Mesenchymal stem cell (in vitro differentiated cells and primary cell): ENCODE measurements around the gene CNOT3.
A peak's percentile ranks its signal among the peaks of the same experiment; 100 is the strongest.

Experiments
- DNase-seq: peaks from one replicate; pipeline ENCODE4 v3.0.0-alpha.2; 2013
- H2AFZ ChIP-seq: one replicate; pipeline ENCODE4 v1.6.1; 2013; ENCODE audit warnings: low read depth, mild to moderate bottlenecking, control low read depth, inconsistent platforms, low read length, moderate library complexity
- H2AK5ac ChIP-seq: 2 replicates; pipeline ENCODE4 v1.6.1; 2013; ENCODE audit warnings: low read length, moderate library complexity, mild to moderate bottlenecking, inconsistent platforms; ENCODE audit not compliant: severe bottlenecking
- H2BK120ac ChIP-seq: one replicate; pipeline ENCODE4 v1.6.1; 2013; ENCODE audit warnings: low read depth, mild to moderate bottlenecking, inconsistent platforms, low read length, moderate library complexity
- H2BK12ac ChIP-seq, 2 experiments: one replicate each; pipeline ENCODE4 v1.6.1; 2013; ENCODE audit warnings: inconsistent platforms in 2 of 2, low read length in 2 of 2, mild to moderate bottlenecking in 2 of 2, moderate library complexity in 2 of 2, control low read depth in 1 of 2
- H2BK15ac ChIP-seq: one replicate; pipeline ENCODE4 v1.6.1; 2013; ENCODE audit warnings: mild to moderate bottlenecking, low read depth, inconsistent platforms; ENCODE audit not compliant: poor library complexity, severe bottlenecking
- H2BK5ac ChIP-seq: 2 replicates; pipeline ENCODE4 v1.6.1; 2013; ENCODE audit warnings: low read depth, mild to moderate bottlenecking, low read length, control low read depth, inconsistent platforms; ENCODE audit not compliant: poor library complexity, severe bottlenecking
- H3K14ac ChIP-seq, 2 experiments: one replicate each; pipeline ENCODE4 v1.6.1; 2013; ENCODE audit warnings: inconsistent platforms in 2 of 2, low read length in 2 of 2, control low read depth in 1 of 2, mild to moderate bottlenecking in 1 of 2, moderate library complexity in 1 of 2
- H3K18ac ChIP-seq, 2 experiments: one replicate each; pipeline ENCODE4 v1.6.1; 2013; ENCODE audit warnings: inconsistent platforms in 2 of 2, low read length in 2 of 2, control low read depth in 1 of 2, low read depth in 1 of 2, mild to moderate bottlenecking in 1 of 2
- H3K23ac ChIP-seq, 2 experiments: one replicate each; pipeline ENCODE4 v1.6.1; 2013; ENCODE audit warnings: inconsistent platforms in 2 of 2, low read length in 2 of 2, mild to moderate bottlenecking in 2 of 2, moderate library complexity in 2 of 2, control low read depth in 1 of 2
- H3K27ac ChIP-seq: 2 replicates; pipeline ENCODE4 v1.5.1; 2013; ENCODE audit warnings: mild to moderate bottlenecking, moderate library complexity, low read length, control low read depth, inconsistent platforms; ENCODE audit not compliant: poor library complexity, severe bottlenecking
- H3K27me3 ChIP-seq, 2 experiments: 2 replicates each; pipeline versions ENCODE4 v1.6.1 to v1.7.0; 2013; ENCODE audit warnings: low read length in 2 of 2, mild to moderate bottlenecking in 2 of 2, moderate library complexity in 2 of 2, control low read depth in 1 of 2, inconsistent platforms in 1 of 2; ENCODE audit not compliant: control insufficient read depth in 1 of 2, insufficient read depth in 1 of 2
- H3K36me3 ChIP-seq, 2 experiments: 2 replicates each; pipeline versions ENCODE4 v1.6.1 to v1.7.0; 2013; ENCODE audit warnings: low read length in 2 of 2, control low read depth in 1 of 2, inconsistent platforms in 1 of 2, low read depth in 1 of 2, mild to moderate bottlenecking in 1 of 2; ENCODE audit not compliant: insufficient read depth in 2 of 2, control insufficient read depth in 1 of 2
- H3K4ac ChIP-seq, 2 experiments: one replicate each; pipeline ENCODE4 v1.6.1; 2013; ENCODE audit warnings: inconsistent platforms in 2 of 2, low read length in 2 of 2, mild to moderate bottlenecking in 2 of 2, moderate library complexity in 2 of 2, control low read depth in 1 of 2, low read depth in 1 of 2
- H3K4me1 ChIP-seq: 2 replicates; pipeline ENCODE4 v1.6.1; 2013; ENCODE audit warnings: low read depth, low read length, control low read depth; ENCODE audit not compliant: control insufficient read depth, insufficient read depth
- H3K4me2 ChIP-seq: 2 replicates; pipeline ENCODE4 v1.6.1; 2013; ENCODE audit warnings: low read length, mild to moderate bottlenecking, inconsistent platforms; ENCODE audit not compliant: poor library complexity, severe bottlenecking
- H3K4me3 ChIP-seq, 2 experiments: 2 replicates each; pipeline versions ENCODE4 v1.5.1 to v1.7.0; 2013; ENCODE audit warnings: low read length in 2 of 2, mild to moderate bottlenecking in 2 of 2, control low read depth in 1 of 2, low read depth in 1 of 2; ENCODE audit not compliant: insufficient read depth in 1 of 2
- H3K79me1 ChIP-seq: replicated peaks from 2 replicates; pipeline ENCODE4 v1.6.1; 2013; ENCODE audit warnings: mild to moderate bottlenecking, control low read depth, low read length, inconsistent platforms; ENCODE audit not compliant: poor library complexity, severe bottlenecking
- H3K9ac ChIP-seq: 2 replicates; pipeline ENCODE4 v1.7.0; 2013; ENCODE audit warnings: mild to moderate bottlenecking, low read length, moderate library complexity
- H3K9me3 ChIP-seq: 2 replicates; pipeline ENCODE4 v1.7.0; 2013; ENCODE audit warnings: mild to moderate bottlenecking, low read length; ENCODE audit not compliant: control insufficient read depth
- H4K8ac ChIP-seq: one replicate; pipeline ENCODE4 v1.6.1; 2013; ENCODE audit warnings: inconsistent platforms, mild to moderate bottlenecking, low read length, moderate library complexity
- H4K91ac ChIP-seq: one replicate; pipeline ENCODE4 v1.6.1; 2013; ENCODE audit warnings: mild to moderate bottlenecking, low read length, inconsistent platforms
- WGBS: methylation state at CpG from one replicate; pipeline ENCODE4 v1.1.7; 2013; ENCODE audit warnings: mixed read lengths; 5-methylcytosine and 5-hydroxymethylcytosine counted together

Gene CNOT3

GRCh38 chr19:54138489-54139256, 1.1 kb downstream of the CNOT3 start:
- Histone ChIP-seq H4K91ac (no peak overlapping the region), H3K9ac (peak overlapping the region; percentile 95), H3K36me3 (peaks cover 33% of the 10 kb centered on the region in 2 experiments), H3K27ac (no peak overlapping the region), H3K18ac (no peak overlapping the region), H3K4me3 (peak overlapping the region; percentile 84 to 85), H3K4me2 (peak overlapping the region; percentile 75), H2BK15ac (no peak overlapping the region), H3K14ac (no peak overlapping the region), H3K4me1 (peaks cover 36% of the 10 kb centered on the region), H3K4ac (no peak overlapping the region), H3K23ac (no peak overlapping the region), H2BK120ac (no peak overlapping the region), H2BK5ac (no peak overlapping the region), H3K27me3 (no peaks in the 10 kb centered on the region), H4K8ac (no peak overlapping the region), H2BK12ac (no peak overlapping the region), H2AK5ac (no peak overlapping the region), H2AFZ (no peak overlapping the region), H3K79me1 (peaks cover 2% of the 10 kb centered on the region), H3K9me3 (no peaks in the 10 kb centered on the region)
- no peak for DNase-seq
- 49% methylated on average over 21 of the region's 31 CpGs for WGBS

GRCh38 chr19:54141356-54141755, 3.8 kb downstream of the CNOT3 start:
- Histone ChIP-seq H3K14ac (no peak overlapping the region), H4K91ac (no peak overlapping the region), H3K18ac (no peak overlapping the region), H3K36me3 (peaks cover 60% of the 10 kb centered on the region in 2 experiments), H2BK5ac (no peak overlapping the region), H2BK120ac (no peak overlapping the region), H3K9me3 (no peaks in the 10 kb centered on the region), H3K4ac (no peak overlapping the region), H3K27me3 (no peaks in the 10 kb centered on the region), H3K4me3 (peak overlapping the region in 1 of 2 experiments; percentile 4), H2BK12ac (no peak overlapping the region), H3K27ac (no peak overlapping the region), H2AK5ac (no peak overlapping the region), H3K79me1 (peaks cover 27% of the 10 kb centered on the region), H3K4me1 (peaks cover 32% of the 10 kb centered on the region), H4K8ac (no peak overlapping the region), H2BK15ac (no peak overlapping the region), H2AFZ (no peak overlapping the region), H3K23ac (no peak overlapping the region), H3K4me2 (no peak overlapping the region), H3K9ac (peak overlapping the region; percentile 44)
- no peak for DNase-seq
- 98% methylated on average over 3 of the region's 3 CpGs for WGBS

- WGBS, result 89% methylated on average over 7 of the region's 7 CpGs
- Histone ChIP-seq H3K14ac (no peak overlapping the region), H3K9ac (peak overlapping the region; percentile 65), H3K4me1 (peaks cover 35% of the 10 kb centered on the region), H3K79me1 (peaks cover 36% of the 10 kb centered on the region), H2AFZ (no peak overlapping the region), H2BK12ac (no peak overlapping the region), H4K8ac (no peak overlapping the region), H3K27me3 (no peaks in the 10 kb centered on the region), H4K91ac (no peak overlapping the region), H2BK15ac (no peak overlapping the region), H3K4ac (no peak overlapping the region), H2BK5ac (no peak overlapping the region), H3K4me2 (peak overlapping the region; percentile 4), H3K18ac (no peak overlapping the region), H2BK120ac (no peak overlapping the region), H2AK5ac (no peak overlapping the region), H3K27ac (peak overlapping the region; percentile 35), H3K9me3 (no peaks in the 10 kb centered on the region), H3K23ac (no peak overlapping the region), H3K4me3 (no peak overlapping the region), H3K36me3 (peaks cover 69% of the 10 kb centered on the region in 2 experiments)
- DNase-seq, result no peak
These were observed 4.7 kb downstream of the CNOT3 start for GRCh38 chr19:54142166-54142780.

GRCh38 chr19:54145541-54146158, 8.1 kb downstream of the CNOT3 start:
- Histone ChIP-seq H3K36me3 (peaks cover 83 to 87% of the 10 kb centered on the region in 2 experiments), H3K4ac (no peak overlapping the region), H3K9ac (no peak overlapping the region), H2BK12ac (no peak overlapping the region), H3K4me1 (peaks cover 18% of the 10 kb centered on the region), H3K79me1 (peaks cover 51% of the 10 kb centered on the region), H4K91ac (no peak overlapping the region), H3K27me3 (no peaks in the 10 kb centered on the region), H2BK120ac (no peak overlapping the region), H4K8ac (no peak overlapping the region), H3K27ac (no peak overlapping the region), H2AK5ac (no peak overlapping the region), H2AFZ (no peak overlapping the region), H3K4me3 (no peak overlapping the region), H3K4me2 (no peak overlapping the region), H2BK15ac (no peak overlapping the region), H2BK5ac (no peak overlapping the region), H3K18ac (no peak overlapping the region), H3K9me3 (no peaks in the 10 kb centered on the region), H3K14ac (no peak overlapping the region), H3K23ac (no peak overlapping the region)
- whole genome bisulfite sequencing, result 97% methylated on average over 28 of the region's 28 CpGs
- no peak for DNase-seq
